OCI-M2 (cell line): ENCODE data around the gene RFX8.
"Not testable (repeated sequence)": the region's sequence is repeated elsewhere in the genome, so short reads cannot be mapped to it uniquely, and the experiment has no call there.

Experiments used
- DNase-seq: peaks from one replicate; lab custom pipeline; 2025; ENCODE audit not compliant: unreplicated experiment; lab: John Stamatoyannopoulos, UW

Gene RFX8

GRCh38 chr2:101442667-101443061 lies 32.2 kb downstream of the RFX8 start:
- DNase-seq: no peak

DNA sequence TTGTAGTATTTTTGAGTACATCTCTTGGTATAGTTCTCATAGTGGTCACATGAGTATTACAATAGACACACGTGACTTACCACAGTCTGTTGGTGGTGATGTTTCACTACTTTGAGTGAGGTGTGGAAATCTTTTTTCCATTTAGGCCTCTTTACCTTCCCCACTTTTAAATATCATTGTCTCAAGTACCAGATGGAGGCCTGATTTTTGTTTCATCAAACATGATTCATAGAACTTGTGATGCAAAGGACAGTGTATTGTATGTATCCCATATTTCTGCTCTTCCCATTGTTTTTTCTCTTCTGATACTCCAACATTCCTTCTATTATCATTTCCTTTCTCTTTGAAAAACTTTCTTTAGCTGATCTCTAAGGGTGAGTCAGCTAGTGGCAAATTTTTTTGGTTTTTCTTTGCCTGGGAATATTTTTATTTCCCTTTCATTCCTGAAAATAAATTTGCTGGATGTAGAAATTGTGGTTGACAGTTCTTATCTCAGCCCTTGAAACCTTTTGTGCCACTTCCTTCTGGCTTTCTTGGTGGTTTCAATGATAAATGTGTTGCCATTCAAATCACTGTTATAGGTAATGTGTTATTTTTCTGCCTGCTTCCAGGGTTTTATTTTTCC lies 32.8 kb downstream of the RFX8 start:
- no peak for DNase-seq

GRCh38 chr2:101440127-101440738 lies 34.7 kb downstream of the RFX8 start:
- no peak for DNase-seq

- no peak for DNase-seq
Measured at GRCh38 chr2:101439716-101440115, 35.2 kb downstream of the RFX8 start.

DNA sequence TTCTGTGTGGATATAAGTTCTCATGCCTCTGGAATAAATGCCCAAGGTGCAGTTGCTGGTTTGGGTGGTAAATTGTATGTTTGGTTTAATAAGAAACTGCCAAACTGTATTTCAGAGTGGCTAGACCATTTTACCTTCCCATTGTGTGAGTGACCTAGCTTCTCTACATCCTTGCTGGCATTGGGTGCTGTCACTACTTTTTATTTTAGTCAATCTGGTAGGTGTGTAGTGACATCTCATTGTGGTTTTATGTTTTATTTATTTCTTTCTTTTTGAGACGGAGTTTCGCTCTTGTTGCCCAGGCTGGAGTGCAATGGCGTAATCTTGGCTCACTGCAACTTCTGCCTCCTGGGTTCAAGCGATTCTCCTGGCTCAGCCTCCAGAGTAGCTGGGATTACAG lies 36.4 kb downstream of the RFX8 start:
- DNase-seq: not testable (repeated sequence)

GRCh38 chr2:101435001-101435862 lies 39.7 kb downstream of the RFX8 start:
- no peak for DNase-seq

- no peak for DNase-seq
Measured at GRCh38 chr2:101433465-101433864, 41.4 kb downstream of the RFX8 start.

DNA sequence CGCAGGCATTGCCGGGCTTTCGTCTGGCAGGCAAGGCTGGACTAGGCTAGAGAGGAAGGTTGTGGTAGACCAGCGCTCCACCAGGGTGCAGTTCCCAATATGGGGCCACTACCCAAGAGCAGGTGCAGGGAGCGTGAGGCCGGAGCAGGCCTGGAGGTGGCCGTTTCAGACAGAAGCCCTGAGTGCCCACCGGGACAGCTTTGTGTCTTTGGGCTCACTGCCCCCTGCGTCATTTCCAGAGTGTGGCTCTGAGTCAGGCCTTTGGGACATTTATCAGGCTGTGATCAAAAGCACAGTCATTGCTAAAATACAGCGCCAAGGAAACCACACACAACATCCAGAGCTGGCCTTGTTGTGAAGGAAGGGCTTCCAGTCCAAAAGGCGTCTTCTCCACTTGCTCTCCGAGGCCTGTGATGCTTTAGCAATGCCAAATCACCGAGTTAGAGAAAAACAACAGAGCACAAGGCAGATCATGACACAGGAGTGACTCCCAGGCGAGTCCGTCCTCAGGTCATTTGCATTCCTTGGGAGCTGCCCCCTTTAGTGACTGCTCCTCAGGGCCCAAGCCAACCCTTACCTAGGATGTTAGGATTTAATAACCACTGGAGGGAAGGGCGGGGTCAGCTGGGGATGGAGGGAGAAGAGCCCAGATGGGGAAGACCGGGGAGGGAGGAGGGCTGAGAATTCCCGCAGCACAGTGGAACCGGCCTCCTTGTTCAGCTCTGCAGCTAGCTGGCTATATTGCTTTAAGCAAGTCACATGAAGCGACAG lies 42.3 kb downstream of the RFX8 start:
- no peak for DNase-seq

DNA sequence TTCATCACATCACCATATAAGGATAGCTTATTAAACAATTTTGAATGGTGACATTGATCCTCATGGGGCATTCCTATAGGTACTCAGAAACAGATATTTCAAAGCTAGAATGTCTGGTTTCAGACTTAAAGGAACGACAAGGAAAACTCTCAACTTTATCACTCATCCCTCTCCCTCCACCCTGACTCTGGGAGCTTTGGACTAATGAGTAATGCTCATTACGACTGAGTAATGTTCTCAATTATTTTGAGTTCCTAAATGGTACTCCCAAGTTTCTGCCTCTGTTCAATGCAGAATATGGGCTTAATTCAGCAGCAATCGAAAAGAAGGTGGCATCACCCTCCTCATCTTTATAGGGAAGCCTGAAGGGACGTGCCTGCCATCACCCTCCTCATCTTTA lies 43.4 kb downstream of the RFX8 start:
- no peak for DNase-seq

DNA sequence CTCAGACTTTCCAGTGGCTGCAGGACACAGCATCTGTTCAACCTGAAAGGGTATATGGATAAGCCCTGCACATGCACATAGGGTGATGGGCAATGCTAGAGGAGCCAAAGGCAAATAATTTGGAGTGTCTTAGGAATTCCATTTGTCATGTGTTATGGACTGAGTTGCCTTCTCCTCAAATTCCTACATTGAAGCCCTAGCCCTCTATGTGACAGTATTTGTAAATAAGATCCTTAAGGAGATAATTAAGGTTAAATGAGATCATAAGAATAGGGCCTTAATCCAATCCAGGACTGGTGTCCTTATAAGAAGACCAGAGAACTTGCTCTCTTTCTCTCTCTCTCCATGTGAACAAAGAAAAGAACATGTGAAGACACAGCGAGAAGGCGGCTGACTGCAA lies 44.8 kb downstream of the RFX8 start:
- DNase-seq: no peak

DNA sequence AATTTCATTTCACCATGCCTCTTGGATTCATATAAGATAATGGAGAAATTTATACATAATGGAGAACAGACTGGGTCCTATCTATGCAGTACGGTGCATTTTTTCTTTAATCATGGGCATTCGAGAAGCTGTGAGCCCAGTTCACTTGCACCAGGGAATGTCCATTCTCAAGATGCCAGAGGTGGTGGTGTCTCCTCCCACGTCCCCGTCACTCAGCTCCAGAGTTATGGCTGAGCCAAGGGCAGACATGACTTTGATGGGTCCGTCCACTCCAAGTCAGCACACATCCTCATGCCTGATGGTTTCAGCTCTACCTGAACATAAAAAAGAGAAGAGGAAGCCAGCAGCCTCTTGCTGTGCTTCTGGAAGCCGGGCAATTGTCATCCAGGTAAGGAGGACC lies 45.5 kb downstream of the RFX8 start:
- no peak for DNase-seq

- no peak for DNase-seq
Measured at GRCh38 chr2:101428422-101429176, 46.3 kb downstream of the RFX8 start.

GRCh38 chr2:101427743-101428142 lies 47.2 kb downstream of the RFX8 start:
- no peak for DNase-seq

DNA sequence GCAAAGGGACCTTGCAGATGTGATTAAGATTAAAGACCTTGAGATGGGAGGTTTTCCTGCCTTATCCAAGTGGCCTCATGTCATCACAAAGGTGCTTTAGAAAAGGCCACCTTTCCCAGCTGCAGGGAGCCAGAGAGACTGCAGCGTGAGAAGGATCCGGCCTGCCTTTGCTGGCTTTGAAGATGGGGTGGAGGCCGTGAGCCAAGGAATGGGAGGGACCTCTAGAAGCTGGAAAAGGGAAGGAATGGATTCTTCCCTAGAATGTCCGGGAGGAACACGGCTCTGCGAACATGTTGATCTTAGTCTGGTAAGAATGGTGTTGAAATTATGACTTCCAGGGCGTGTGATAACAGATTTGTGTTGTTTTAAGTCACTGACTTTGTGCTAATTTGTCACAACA lies 47.7 kb downstream of the RFX8 start:
- no peak for DNase-seq

DNA sequence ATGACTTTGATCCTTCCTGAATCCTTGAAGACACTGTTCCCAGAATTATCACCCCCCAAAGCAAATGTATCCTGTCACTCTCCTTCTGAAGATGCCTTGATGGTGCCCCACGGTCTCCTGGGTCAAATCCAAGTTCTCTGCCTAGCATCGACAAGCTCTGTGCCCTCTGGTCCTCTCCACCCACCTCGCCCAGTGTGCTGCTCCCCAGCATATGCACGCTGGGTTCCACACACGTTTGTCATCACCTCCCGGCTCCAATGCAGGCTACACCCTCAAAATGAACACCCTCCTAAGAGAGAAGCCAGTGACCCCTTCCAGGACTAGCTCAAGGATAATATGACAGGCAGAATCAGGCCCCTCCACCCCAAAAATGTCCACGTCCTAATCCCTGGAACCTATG lies 48.1 kb downstream of the RFX8 start:
- DNase-seq: no peak

DNA sequence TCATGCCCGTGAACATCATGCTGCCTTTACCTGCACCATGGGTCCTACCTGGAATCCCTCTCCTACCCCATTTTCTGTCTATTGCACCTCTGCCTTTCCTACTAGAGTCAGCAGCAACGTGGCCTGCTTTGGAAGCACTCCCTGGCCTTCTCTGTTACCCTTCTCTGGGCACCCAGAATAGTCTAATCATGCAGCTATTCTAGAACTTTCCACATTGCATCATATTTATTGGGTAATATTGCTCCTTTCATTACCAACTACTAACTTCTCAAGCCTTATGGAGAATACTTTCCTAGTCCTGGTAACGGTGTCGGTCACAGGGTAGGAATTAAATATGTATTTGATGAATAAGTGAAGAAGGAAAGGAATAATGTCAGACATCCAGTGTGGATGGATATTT lies 54.3 kb downstream of the RFX8 start:
- DNase-seq: no peak

- DNase-seq: no peak
Measured at GRCh38 chr2:101419096-101419663, 55.7 kb downstream of the RFX8 start.

- DNase-seq: no peak
Measured at GRCh38 chr2:101418460-101419095, 56.3 kb downstream of the RFX8 start.

GRCh38 chr2:101416609-101417008 lies 58.3 kb downstream of the RFX8 start:
- no peak for DNase-seq

- DNase-seq: no peak
Measured at GRCh38 chr2:101415884-101416283, 59.0 kb downstream of the RFX8 start.
